Mammary epithelial cell (primary cell): Measurements from ENCODE around the gene GPC5.

ENCODE experiments used
- EZH2 ChIP-seq: IDR thresholded peaks from 2 replicates; pipeline ENCODE4 v1.6.1; 2012; ENCODE audit warnings: low read length, inconsistent platforms, borderline replicate concordance
- TF ChIP-seq, protein P1 (sequence below), 2 donors: IDR thresholded peaks in 1 of 2; conservative IDR thresholded peaks in 1 of 2; 2 replicates each; pipeline ENCODE4 v1.5.1; 2011 to 2012; ENCODE audit warnings: inconsistent platforms in 2 of 2, low read length in 2 of 2, mild to moderate bottlenecking in 2 of 2, control low read depth in 1 of 2, low read depth in 1 of 2; ENCODE audit not compliant: insufficient read depth in 1 of 2; ENCODE audit errors: extremely low read depth in 1 of 2

DNA sequence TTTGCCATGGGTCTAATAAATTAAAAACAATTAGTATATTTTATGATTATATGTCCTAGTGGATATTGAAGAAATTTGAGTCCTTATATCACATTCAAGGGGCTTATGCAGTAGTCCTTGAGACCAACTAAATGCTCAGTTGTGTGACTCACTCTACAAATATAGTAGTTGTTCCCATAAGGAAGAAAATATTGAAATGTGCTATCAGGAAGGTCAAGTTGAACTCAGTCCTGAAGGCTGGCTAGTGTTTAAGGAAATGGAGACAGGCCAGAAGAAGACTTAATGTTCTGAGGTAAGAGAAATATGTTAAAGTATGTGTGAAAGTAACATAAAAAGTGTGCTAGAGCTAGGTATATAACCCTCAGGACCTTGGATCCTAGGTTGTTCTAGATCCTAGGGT is 1062.1 kb downstream of the GPC5 start:
- TF ChIP-seq, protein P1, sequence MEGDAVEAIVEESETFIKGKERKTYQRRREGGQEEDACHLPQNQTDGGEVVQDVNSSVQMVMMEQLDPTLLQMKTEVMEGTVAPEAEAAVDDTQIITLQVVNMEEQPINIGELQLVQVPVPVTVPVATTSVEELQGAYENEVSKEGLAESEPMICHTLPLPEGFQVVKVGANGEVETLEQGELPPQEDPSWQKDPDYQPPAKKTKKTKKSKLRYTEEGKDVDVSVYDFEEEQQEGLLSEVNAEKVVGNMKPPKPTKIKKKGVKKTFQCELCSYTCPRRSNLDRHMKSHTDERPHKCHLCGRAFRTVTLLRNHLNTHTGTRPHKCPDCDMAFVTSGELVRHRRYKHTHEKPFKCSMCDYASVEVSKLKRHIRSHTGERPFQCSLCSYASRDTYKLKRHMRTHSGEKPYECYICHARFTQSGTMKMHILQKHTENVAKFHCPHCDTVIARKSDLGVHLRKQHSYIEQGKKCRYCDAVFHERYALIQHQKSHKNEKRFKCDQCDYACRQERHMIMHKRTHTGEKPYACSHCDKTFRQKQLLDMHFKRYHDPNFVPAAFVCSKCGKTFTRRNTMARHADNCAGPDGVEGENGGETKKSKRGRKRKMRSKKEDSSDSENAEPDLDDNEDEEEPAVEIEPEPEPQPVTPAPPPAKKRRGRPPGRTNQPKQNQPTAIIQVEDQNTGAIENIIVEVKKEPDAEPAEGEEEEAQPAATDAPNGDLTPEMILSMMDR (conservative IDR thresholded peaks at IDR 0.05 in 1 of 2, IDR thresholded peaks at IDR 0.05 in 1 of 2; ENCODE audit: extremely low read depth in 1 of 2, insufficient read depth in 1 of 2, low read depth in 1 of 2, low read length in 2 of 2), result no peak
- TF ChIP-seq EZH2, result no peak
